ENCODE measurements around the gene CDS2.

GRCh38 chr20:5140195-5140594 lies 13.4 kb downstream of the CDS2 start:
- TF ChIP-seq POLR2A (IDR thresholded peaks at IDR 0.05) (no peak), CTCF (IDR thresholded peaks at IDR 0.05) (no peak)

Data from lower leg skin (tissue), 3 donors.